B cell (primary cell): ENCODE data around the gene NCAM1. TPM values are rescaled to one million over a fixed set of nuclear protein-coding genes. Genes with fewer than 3 reads are reported as not detected.

Source experiments
- ATAC-seq: fragments of 200-7000 bp; cut with Tn5 transposase; one replicate; pipeline ENCODE4 v1.10.0; 2021; ENCODE audit warnings: low read depth, mild to moderate bottlenecking, moderate number of reproducible peaks, moderate library complexity
- CTCF ChIA-PET: fragments of 350-600 bp; sonication (Branson Sonifier 250); formaldehyde crosslinking; loops from one replicate; lab custom pipeline; 2021; ENCODE audit warnings: antibody characterized with exemption, inconsistent platforms; lab: Charles Lee
- POLR2A ChIA-PET: fragments of 350-600 bp; sonication (Branson Sonifier 250); formaldehyde crosslinking; loops from one replicate; lab custom pipeline; 2021; ENCODE audit warnings: antibody characterized with exemption; lab: Charles Lee
- DNase-seq: peaks from one replicate; pipeline ENCODE4 v3.0.0; 2013
- H2AFZ ChIP-seq: 2 replicates; pipeline ENCODE4 v1.6.1; 2012; ENCODE audit warnings: mild to moderate bottlenecking, low read depth, low read length; ENCODE audit not compliant: insufficient read depth, poor library complexity, severe bottlenecking
- H3K27ac ChIP-seq, 2 donors: 1 replicate in 1 of 2; 2 replicates in 1 of 2; pipeline ENCODE4 v1.5.1; 2012 to 2013; ENCODE audit warnings: low read length in 2 of 2, mild to moderate bottlenecking in 2 of 2, moderate library complexity in 1 of 2
- H3K27me3 ChIP-seq, 4 experiments: fragments of 200-600 bp in 1 of 4; sonication (generic) in 1 of 4; replicated peaks in 1 of 4; 1 replicate in 2 of 4; 2 replicates in 2 of 4; pipeline versions ENCODE4 v1.6.1 to v1.7.0; 2013 to 2016; ENCODE audit warnings: low read length in 3 of 4, mild to moderate bottlenecking in 2 of 4, mixed read lengths in 1 of 4, moderate library complexity in 1 of 4; ENCODE audit not compliant: insufficient read depth in 4 of 4, control insufficient read depth in 3 of 4; ENCODE audit errors: control extremely low read depth in 1 of 4
- H3K36me3 ChIP-seq, 2 experiments: replicated peaks in 1 of 2; 1 replicate in 1 of 2; 2 replicates in 1 of 2; pipeline versions ENCODE4 v1.6.1 to v1.7.1; 2013; ENCODE audit warnings: low read length in 1 of 2; ENCODE audit not compliant: insufficient read depth in 2 of 2, control insufficient read depth in 1 of 2; ENCODE audit errors: control extremely low read depth in 1 of 2, extremely low read depth in 1 of 2
- H3K4me1 ChIP-seq, 2 donors: fragments of 200-600 bp in 1 of 2; sonication (generic) in 1 of 2; 1 replicate in 1 of 2; 2 replicates in 1 of 2; pipeline versions ENCODE4 v1.5.1 to v1.6.1; 2013 to 2017; ENCODE audit warnings: low read length in 2 of 2; ENCODE audit not compliant: control insufficient read depth in 2 of 2, insufficient read depth in 2 of 2
- H3K4me2 ChIP-seq: replicated peaks from 2 replicates; pipeline ENCODE3; 2012; ENCODE audit warnings: mild to moderate bottlenecking, low read depth, low read length; ENCODE audit not compliant: poor library complexity, severe bottlenecking
- H3K4me3 ChIP-seq, 5 experiments: fragments of 200-600 bp in 1 of 5; sonication (generic) in 1 of 5; 1 replicate in 3 of 5; 2 replicates in 2 of 5; pipeline versions ENCODE4 v1.5.1 to v1.7.0; 2011 to 2016; ENCODE audit warnings: low read length in 4 of 5, mild to moderate bottlenecking in 4 of 5, low read depth in 2 of 5, control low read depth in 1 of 5, moderate library complexity in 1 of 5; ENCODE audit not compliant: insufficient read depth in 1 of 5; ENCODE audit errors: control extremely low read depth in 1 of 5, extremely low read depth in 1 of 5
- H3K79me2 ChIP-seq: fragments of 200-600 bp; sonication (generic); one replicate; pipeline ENCODE4 v1.6.0; 2016; ENCODE audit warnings: low read length; ENCODE audit not compliant: control insufficient read depth, insufficient read depth
- H3K9ac ChIP-seq: fragments of 200-600 bp; sonication (generic); 2 replicates; pipeline ENCODE4 v1.6.1; 2017; ENCODE audit warnings: mild to moderate bottlenecking, low read length, moderate library complexity
- H3K9me3 ChIP-seq, 3 donors: one replicate each; pipeline versions ENCODE4 v1.6.1 to v1.7.1; 2013; ENCODE audit warnings: low read length in 2 of 3; ENCODE audit not compliant: control insufficient read depth in 2 of 3, insufficient read depth in 1 of 3; ENCODE audit errors: control extremely low read depth in 1 of 3
- H4K20me1 ChIP-seq: 2 replicates; pipeline ENCODE4 v1.6.0; 2012; ENCODE audit warnings: mild to moderate bottlenecking, low read length; ENCODE audit not compliant: insufficient read depth, control insufficient read depth, poor library complexity, severe bottlenecking
- H3K27ac Mint-ChIP-seq: one replicate; pipeline ENCODE4 v1.8.0; 2021; ENCODE audit warnings: mixed read lengths
- H3K27me3 Mint-ChIP-seq: one replicate; pipeline ENCODE4 v1.8.0; 2021; ENCODE audit warnings: mixed read lengths
- H3K4me1 Mint-ChIP-seq: one replicate; pipeline ENCODE4 v1.8.0; 2021; ENCODE audit warnings: mixed read lengths
- H3K4me3 Mint-ChIP-seq: one replicate; pipeline ENCODE4 v1.8.0; 2021; ENCODE audit warnings: mixed read lengths
- H3K9me3 Mint-ChIP-seq: one replicate; pipeline ENCODE4 v1.8.0; 2022; ENCODE audit warnings: mixed read lengths; ENCODE audit not compliant: insufficient read depth
- CTCF ChIP-seq: fragments of 200-600 bp; IDR thresholded peaks from one replicate; pipeline ENCODE4 v1.8.0; 2022; ENCODE audit warnings: antibody characterized with exemption, mild to moderate bottlenecking
- EZH2 ChIP-seq: IDR thresholded peaks from 2 replicates; pipeline ENCODE4 v1.6.1; 2012; ENCODE audit warnings: borderline replicate concordance, low read depth, mild to moderate bottlenecking, moderate library complexity, low read length; ENCODE audit not compliant: insufficient read depth, poor library complexity, severe bottlenecking
- WGBS: methylation state at CpG from one replicate; pipeline ENCODE4 v1.1.5; 2013; ENCODE audit warnings: missing lambda C conversion rate; ENCODE audit not compliant: insufficient coverage; 5-methylcytosine and 5-hydroxymethylcytosine counted together
- intact Hi-C: fragments of 100-400 bp; cut with micrococcal nuclease; formaldehyde crosslinking; loops from one replicate; pipeline ENCODE4 v1.10.0; 2022
- polyA plus RNA-seq: library from polyadenylated mRNA; depleted of rRNA; stranded (reverse); fragments of >200 nt; gene quantifications from 2 replicates; pipeline ENCODE4 v1.2.3, GENCODE V29; 2012
- total RNA-seq, 2 donors: library from RNA; stranded (reverse); fragments of 120-200 nt in 1 of 2; gene quantifications; 1 replicate in 1 of 2; 2 replicates in 1 of 2; pipeline versions ENCODE4 v1.2.3 to v1.2.4, GENCODE V29; 2013 to 2022

NCAM1 gene
- total and polyA plus RNA-seq, 2 donors (not counting 1 experiment from before 2014, with no cell fraction given), result 0.37 TPM; not detected in 1

- 93% methylated on average over 7 of the region's 12 CpGs for WGBS
- intact Hi-C loops, result no loop called here
- Histone ChIP-seq H3K4me1 (no peaks in the 10 kb centered on the region), H2AFZ (no peak overlapping the region), H3K9ac (no peak overlapping the region), H3K9me3 (no peaks in the 10 kb centered on the region), H3K4me3 (no peak overlapping the region), H3K27ac (no peak overlapping the region), H3K4me2 (no peak overlapping the region), H3K27me3 (peaks cover 0 to 2% (median 0%) of the 10 kb centered on the region in 4 experiments), H3K36me3 (no peaks in the 10 kb centered on the region), H3K79me2 (no peaks in the 10 kb centered on the region), H4K20me1 (no peaks in the 10 kb centered on the region)
- Mint-ChIP-seq H3K27me3 (peaks cover 15% of the 10 kb centered on the region), H3K4me1 (no peaks in the 10 kb centered on the region), H3K27ac (no peak overlapping the region), H3K4me3 (no peak overlapping the region), H3K9me3 (no peaks in the 10 kb centered on the region)
- ATAC-seq (no peak), DNase-seq (no peak)
- CTCF ChIA-PET, result no interaction called here
- TF ChIP-seq EZH2, result no peak
- TF ChIP-seq CTCF, result no peak
- POLR2A ChIA-PET, result no interaction called here
Observed at GRCh38 chr11:113201054-113201818, 240.0 kb downstream of the NCAM1 start.

GRCh38 chr11:113202431-113202830 is 241.2 kb downstream of the NCAM1 start:
- Mint-ChIP-seq H3K4me3 (no peak overlapping the region), H3K4me1 (no peaks in the 10 kb centered on the region), H3K27me3 (peaks cover 8% of the 10 kb centered on the region), H3K27ac (no peak overlapping the region), H3K9me3 (no peaks in the 10 kb centered on the region)
- intact Hi-C loops, result no loop called here
- DNase-seq (no peak), ATAC-seq (no peak)
- no peak for TF ChIP-seq EZH2
- TF ChIP-seq CTCF, result no peak
- no peak overlapping the region for H3K9ac ChIP-seq
- peaks cover 0 to 2% (median 0%) of the 10 kb centered on the region in 4 experiments for H3K27me3 ChIP-seq
- H3K36me3 ChIP-seq, result no peaks in the 10 kb centered on the region
- H2AFZ ChIP-seq, result no peak overlapping the region
- no peak overlapping the region for H3K27ac ChIP-seq
- no peaks in the 10 kb centered on the region for H3K4me1 ChIP-seq
- no CpG with 5 or more reads among the region's 1 CpG for WGBS
- H3K4me2 ChIP-seq, result no peak overlapping the region
- H3K79me2 ChIP-seq, result no peaks in the 10 kb centered on the region
- ChIA-PET CTCF (no interaction called here), POLR2A (no interaction called here)
- H4K20me1 ChIP-seq, result no peaks in the 10 kb centered on the region
- H3K4me3 ChIP-seq, result no peak overlapping the region
- H3K9me3 ChIP-seq, result no peaks in the 10 kb centered on the region
